ENCODE measurements around the gene GALNT2.

GALNT2 gene

DNA sequence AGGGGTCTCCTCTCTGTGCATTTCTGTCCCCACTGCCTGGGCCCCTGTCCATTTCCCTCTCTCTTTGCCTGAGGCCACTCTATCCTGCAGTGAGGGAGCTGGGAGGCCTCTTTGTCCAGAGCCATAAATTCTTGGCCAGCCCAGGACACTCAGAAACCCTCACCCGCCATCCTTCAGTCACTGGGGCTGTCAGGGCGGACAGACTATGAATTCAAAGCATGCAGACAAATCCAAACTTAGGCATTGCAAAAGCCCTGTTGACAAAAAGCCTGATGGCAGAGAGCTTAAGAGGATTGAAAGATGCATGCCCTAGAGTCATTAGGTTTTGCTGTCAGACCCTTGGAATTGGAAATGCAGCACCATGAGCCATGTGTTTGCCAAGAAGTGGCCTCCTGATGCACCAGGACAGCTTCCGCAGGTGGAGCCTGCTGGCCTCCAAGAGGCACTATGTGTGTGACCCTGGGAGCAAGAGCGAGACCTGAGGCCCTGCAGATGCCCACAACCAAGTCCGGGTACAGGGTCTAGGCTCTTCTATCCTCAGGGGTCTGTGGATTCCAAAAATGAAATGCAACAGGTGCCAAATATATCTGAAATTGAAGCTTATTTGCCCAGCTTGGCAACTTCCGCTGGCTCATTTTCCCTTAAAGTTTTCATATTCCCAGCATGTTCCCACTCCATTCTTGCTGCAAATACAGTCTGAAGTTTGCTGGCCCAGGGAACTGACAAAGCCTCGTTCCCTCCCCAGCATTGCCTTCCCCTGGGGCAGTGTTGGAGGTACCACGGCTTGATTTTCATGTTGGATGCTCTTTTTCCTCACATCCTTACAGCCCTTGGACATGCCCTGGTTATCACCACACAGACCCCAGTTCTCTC is 181.2 kb downstream of the GALNT2 start:
- DNase-seq, result no peak

DNA sequence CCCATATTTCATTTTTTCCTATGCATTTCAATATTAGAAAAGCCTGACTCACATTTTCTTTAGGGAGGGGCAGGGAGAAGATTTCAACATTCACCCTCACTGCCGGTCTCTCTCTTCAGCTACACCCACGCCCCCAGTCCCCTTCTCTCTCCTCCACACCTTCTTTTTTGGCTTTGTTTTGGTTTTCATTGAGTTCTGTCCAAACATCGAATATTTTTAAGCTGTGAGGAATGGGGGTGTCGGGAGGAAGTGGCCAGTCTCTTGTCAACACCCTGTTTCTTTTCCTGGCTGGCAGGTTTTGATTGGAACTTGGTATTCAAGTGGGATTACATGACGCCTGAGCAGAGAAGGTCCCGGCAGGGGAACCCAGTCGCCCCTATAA is 181.8 kb downstream of the GALNT2 start:
- no peak for DNase-seq

DNA sequence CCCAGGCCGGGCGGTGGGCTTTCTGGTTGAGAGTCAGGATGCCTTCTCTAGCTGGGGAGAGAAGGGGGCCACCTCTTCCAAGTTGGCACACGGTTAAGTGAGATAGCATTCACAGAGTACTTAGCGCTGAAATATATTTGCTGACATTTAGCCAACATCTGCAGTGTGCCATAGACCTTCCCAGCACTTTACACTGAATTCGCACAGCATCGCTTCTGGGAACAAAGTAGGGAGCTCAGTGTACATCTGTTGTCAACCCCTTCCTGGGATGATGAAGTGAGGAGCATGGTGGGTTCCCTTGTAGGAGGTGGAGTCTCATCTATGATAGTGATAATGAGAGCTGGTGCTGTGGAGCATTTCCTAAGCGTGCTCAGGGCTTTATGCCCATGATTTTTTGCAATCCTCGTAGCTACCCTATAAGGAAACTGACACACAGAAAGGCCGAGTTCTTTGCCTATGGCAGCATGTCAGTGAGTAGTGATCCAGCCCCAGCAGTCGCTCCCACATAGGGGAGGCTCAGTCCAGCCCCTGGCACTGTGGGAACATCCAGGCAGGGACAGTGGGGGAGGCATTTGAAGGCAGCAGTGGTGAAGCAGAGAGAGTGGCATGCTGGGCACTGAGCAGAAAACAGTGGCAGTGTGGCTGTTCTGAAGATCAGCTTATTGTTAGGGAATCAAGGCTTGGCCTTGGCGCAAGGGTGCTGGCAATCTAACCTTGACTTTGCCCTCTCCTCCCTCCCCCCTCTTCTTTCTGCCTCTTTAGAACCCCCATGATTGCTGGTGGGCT is 182.8 kb downstream of the GALNT2 start:
- no peak for DNase-seq

DNA sequence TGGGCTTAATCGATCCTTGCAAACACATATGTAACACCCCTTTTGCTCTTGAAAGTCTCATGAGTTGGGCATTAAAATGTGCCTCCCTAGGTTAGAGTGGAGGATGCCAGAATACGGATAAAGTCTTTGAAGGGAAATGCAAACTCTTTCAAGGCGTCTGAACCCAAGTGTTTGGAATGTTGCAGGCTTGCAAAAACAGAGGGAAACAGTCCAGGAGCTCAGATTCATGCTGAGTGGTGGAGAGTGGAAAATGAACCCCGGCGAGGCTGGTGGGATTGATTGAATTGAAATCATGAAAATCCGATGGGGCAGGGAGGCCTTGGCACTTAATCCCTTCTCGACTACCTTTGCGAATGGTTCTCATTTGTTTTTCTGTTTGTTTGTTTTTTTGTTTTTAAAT is 183.6 kb downstream of the GALNT2 start:
- no peak for DNase-seq

DNA sequence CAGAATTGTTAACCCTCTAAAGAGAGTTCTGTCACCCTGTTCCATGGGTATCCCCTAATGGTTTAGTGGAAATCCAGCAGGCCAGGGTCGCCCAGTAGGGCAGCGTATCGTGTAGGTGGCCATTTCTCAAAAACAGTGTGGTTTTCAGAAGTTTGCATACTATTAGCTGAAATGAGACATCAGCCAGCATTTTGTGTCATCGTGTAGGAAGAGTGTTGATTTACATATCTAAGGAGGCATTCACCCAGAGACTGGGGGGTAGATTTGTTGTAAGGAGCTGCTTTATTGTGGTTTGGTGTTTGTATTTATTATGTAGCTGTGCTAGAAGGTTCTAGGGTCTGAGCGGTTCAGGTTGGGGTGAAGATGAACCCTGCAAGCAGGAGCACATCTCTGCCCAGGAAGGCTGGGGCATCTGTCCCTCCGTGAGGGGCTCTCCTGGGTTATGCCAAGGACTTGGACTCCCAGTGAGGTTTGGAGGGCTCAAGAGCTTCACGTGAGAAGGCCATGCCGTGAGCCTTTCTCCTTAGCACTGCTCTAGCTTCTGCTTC is 184.7 kb downstream of the GALNT2 start:
- no peak for DNase-seq

DNA sequence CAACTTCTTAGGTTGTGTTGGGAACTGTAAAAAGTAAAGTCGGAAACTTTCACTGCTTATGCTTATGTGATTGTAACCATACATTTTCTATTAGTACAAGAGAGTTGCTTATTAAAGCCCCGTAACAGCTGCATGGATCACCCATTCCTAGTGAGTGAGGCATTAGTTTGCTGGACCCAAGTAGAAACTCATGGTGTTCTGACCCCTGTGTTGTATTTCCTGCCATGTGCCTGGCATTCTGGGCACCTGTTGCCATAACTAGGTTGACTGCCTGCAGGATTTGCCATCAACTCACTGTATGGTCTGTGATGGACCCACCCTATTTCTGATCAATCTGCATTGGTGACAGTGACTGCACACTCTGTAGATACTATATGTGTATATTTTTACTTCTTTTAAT is 186.1 kb downstream of the GALNT2 start:
- DNase-seq, result no peak

DNA sequence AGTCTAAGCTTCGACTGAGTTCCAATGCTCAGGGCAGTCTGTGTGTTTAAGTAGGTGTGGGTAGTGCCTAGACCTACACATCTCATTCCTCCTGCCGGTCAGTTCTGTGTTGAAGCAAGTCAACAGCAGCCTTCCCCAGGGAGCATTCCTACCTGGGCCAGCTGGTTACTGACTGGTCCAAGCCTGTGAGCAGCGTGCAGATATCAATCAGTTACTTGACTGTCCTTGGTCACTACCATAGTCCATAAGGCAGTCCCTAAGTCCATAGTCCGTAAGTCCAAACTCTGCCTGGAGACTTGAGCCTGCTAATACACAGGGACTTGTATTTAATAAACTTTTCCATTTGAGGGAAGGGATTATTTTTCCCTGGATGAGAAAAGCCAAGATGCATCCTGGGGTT is 187.2 kb downstream of the GALNT2 start:
- DNase-seq, result no peak

DNA sequence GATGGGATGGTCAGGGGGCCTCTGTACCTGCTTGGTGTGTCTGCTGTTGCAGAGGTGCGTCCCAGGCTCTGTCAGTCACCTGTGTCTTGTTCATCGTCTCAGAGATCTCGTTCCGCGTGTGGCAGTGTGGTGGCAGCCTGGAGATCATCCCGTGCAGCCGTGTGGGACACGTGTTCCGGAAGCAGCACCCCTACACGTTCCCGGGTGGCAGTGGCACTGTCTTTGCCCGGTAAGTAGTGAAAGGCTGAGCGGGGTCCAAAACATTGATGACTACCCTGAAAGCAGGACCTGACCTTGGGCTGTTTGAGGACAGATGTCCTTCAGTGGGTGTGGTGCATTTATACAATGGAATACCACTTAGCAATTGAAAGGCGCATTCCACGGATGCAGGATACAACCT is 188.1 kb downstream of the GALNT2 start:
- DNase-seq, result no peak

DNA sequence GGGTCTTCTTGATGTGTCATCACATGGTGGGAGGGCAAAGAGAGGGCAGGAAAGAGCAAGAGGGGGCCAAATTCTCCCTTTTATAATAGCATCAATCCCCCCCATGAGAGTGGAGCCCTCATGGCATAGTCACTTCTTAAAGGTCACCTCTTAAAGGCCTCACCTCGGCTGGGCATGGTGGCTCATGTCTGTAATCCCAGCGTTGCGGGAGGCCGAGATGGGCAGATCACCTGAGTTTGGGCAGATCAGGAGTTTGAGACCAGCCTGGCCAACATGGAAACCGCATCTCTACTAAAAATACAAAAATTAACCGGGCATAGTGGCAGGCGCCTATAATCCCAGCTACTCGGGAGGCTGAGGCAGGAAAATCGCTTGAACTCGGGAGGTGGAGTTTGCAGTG is 189.0 kb downstream of the GALNT2 start:
- DNase-seq, result no peak

DNA sequence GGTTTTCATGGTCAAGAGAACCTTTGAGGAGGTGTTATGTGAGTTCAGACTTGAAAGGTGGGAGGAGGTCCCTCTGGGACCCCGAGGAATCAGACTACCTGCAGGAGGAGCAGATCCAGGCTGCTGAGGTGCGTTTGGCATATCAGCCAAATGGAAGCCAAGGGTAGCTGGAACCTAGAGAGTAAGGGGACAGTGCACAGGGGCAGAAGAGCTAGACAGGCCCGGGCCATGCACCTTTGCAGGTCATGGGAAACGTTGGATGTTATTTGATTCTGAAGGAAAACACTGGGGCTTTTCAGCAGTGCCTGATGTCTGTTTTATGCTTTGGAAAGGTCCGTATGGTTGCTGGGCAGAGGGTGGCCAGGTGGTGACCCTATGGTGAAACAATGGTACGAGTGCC is 189.9 kb downstream of the GALNT2 start:
- no peak for DNase-seq

DNA sequence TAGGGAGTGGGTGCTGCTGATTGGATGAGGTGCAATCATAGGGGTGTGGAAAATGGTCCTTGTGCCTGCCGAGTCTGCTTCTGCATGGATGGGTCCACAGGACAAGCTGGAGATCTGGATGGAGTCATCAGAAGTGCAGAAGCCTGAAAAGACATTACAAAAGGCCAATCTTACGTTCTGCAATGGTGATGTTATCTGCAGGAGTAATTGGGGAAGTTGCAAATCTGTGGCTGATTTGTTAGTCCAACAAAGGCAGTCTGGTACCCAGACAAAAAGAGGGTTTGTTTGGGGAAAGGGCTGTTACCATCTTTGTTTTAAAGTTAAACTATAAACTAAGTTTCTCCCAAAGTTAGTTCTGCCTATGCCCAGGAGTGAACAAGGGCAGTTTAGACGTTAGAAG is 192.6 kb downstream of the GALNT2 start:
- DNase-seq, result no peak

DNA sequence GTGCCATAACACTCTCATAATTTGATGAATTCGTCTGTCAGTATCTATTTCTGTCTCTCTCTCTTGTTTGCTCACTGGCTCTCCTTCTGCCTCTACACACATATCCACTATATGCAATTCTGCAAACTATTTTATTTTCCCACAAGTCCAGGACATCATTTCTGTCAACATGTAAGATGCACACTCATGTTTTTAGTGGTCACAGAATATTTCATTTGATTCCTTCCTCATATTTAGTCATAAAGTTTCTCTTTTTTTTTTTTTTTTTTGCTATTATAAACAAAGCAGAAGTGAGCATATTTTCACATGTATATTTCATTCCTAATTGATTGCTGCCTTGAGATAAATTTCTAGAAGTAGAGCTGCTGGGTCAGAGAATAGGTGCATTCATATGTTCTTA is 193.8 kb downstream of the GALNT2 start:
- DNase-seq, result no peak

DNA sequence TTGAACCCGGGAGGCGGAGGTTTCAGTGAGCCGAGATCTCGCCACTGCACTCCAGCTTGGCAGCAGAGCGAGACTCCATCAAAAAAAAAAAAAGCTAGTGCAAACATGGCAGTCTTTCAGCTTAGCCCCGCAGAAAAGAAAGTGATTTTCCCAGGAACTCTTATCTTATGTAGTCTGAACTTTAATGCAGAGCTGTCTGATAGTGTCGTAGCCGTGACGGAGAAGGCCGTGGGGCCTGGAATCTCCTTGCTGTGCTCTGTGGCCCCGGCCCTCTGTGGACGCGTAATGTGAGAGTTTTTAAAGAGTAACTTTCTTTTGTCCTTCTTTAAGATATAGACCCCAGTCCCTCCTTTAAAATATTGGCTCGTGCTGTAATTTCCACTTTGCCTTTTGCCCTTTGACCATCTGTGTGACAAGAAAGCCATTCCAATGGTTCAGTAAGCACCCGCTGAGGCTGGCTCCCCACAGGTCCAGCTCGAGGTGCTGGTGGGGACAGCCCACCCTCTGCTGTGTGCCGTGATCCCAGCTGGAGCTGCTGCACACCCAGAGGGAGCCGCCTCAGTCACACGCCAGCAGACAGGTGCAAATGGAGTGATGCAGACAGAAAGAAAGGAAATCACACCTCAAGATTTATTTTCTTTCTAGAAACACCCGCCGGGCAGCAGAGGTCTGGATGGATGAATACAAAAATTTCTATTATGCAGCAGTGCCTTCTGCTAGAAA is 195.1 kb downstream of the GALNT2 start:
- DNase-seq, result no peak

DNA sequence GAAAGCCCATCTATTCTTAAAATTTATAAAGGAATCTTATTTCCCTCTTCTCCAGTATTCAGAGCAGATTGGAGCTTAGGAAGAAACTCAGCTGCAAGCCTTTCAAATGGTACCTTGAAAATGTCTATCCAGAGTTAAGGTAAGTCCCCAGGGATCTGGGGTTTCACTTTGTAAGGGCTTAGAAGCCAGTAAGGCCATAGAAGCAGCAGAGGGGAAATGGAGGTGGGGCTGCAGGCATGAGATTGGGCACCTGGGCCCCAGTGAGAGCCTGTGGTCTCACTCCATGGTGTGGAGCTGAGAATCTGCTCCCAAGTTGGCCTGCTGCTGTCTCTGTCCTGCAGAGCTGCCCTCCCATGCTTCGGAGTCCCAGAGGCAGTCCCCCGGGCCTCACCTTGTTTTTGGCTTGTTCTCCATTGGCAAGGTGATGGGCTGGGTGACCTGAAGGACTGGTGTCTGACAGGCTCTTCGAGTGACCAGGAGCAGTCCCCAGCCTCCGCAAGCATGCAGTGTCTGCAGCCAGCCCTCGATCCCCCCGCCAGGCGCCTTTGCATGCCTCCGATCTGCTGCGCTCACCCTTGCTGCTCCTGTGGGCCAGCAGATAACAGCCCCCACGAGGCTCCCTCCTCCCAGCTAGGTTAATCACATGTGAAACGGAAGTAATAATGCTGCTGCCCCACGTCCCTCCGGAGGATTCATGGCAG is 196.0 kb downstream of the GALNT2 start:
- DNase-seq, result no peak

DNA sequence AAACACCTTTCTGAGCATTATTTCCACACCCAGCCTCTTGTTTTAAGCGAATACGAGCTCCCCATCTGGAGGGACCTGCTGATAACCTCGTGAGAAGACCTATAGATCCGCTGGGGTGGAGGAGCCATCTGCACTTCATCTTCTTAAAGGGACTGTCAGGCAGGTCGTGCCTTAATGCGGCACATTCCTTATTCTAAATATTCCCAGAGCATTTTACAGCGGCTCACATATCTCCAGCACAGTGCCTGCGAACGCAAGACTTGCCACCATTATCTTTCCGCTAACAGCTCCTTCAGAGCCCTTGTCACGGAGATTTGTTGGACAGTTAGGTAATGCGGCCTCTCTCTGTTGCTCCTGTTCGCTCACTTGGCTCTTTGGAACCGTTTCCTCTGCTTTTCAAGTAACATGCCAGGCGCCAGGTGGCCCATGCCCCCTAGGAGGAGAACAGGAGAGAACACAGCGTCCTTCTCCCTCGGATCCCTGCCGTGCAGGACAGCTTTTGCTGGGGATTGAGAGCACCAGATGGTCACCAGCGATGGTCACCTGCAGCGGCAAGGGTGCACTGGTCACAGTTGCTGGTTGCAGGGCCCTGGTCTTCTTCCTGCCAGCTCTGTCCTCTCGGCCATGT is 196.6 kb downstream of the GALNT2 start:
- no peak for DNase-seq

DNA sequence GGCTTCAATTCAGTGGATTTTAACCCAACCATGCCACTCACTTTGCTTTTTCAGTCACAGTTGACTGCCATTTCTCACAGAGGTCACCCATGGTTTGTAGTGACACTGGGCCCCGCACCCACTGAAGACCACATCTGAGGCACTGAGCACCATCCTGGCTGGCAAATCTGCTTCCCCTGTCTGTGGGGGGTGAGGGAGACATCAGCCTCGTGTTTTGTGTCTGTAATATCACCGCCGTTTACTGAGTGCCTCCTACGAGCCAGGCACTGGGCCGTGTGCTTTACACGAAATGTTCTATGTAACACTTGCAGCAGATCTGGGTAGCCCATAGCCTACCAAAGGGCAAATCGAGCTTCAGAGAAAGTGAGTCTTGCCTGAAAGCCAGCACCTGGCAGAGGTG is 197.3 kb downstream of the GALNT2 start:
- DNase-seq, result no peak

DNA sequence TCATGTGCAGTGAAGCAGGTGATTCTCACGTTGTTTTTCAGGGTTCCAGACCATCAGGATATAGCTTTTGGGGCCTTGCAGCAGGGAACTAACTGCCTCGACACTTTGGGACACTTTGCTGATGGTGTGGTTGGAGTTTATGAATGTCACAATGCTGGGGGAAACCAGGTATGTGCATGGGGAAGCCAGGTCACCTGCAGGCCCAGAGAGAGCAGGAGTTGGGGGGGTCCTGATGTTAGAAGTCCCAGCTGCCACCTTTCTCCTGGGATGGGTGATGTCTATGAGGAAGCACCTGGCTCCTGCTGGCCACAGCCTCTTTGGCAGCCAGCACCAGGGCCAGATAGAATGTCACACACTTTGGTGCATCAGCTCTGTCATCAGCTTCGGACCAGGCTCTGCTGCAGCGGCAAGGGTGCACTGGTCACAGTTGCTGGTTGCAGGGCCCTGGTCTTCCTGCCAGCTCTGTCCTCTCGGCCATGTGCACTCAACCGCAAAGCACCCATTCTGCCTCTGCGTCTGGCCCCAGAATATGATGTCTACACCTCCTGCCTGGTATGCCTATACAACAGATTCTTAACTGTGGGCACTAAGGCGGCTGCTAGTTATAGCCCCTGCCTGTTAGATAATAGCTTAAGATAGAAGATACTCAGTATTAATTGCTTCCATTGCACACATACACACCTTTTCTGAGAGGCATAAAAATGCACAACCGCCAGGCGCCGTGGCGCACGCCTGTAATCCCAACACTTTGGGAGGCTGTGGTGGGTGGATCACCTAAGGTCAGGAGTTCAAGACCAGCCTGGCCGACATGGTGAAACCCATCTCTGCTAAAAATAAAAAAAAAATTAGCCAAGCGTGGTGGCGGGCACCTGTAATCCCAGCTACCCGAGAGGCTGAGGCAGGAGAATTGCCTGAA is 198.4 kb downstream of the GALNT2 start:
- DNase-seq, result no peak

DNA sequence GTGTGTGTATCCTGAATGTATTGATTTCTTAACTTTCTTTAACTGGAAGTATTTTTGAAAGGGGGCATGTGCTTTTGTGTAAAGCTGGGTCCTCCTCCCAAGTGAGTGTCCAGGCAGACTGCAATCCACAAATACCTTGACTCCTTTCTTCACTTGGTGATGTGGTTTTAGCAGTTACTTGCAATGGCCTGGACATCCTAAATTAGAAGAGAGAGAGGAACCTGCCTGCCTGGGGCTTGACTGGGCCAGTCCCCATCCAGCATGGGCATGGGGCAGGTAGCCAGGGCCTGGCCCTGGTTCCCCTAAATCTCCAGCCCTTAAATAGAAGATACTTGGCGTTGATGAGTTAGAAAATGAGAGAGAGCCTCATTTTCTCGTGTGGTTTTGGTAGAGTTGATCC is 199.4 kb downstream of the GALNT2 start:
- no peak for DNase-seq

DNA sequence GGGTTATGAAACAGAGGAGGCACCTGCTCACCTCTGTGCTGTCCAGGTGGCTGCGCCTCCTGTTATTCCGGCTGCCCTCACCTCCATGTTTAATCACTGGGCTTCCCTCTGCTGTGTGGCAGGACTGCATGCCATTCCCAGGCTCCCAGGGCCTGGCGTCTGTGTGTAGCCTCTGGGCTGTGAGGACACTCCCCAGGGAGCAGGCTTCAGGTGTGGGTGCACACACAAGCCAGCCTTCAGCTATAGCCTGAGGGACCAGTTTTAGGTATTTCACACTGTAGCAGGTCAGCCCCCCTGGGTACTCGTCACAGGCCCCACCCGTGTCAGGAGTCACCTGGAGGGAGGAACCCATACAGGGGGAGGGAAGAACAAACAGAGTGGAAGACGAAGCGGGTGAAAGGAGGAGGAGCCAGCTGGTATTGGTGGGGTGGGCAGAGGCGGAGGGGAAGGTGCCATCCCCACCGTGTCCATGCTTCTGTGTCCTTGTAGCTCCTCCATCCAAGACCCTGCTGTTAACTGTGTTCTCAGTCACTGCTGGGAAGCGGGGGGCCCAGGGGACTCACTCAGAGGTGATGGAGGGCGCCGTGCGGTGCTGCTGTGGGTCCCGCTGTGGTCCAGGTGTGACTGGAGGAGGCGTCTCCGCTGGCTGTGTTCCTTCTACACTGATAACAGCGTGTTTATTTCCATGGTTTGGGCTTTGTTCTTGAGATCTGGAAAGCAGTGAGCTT is 200.5 kb downstream of the GALNT2 start:
- DNase-seq, result no peak
